ENCODE data around the gene SUMF2.

DNA sequence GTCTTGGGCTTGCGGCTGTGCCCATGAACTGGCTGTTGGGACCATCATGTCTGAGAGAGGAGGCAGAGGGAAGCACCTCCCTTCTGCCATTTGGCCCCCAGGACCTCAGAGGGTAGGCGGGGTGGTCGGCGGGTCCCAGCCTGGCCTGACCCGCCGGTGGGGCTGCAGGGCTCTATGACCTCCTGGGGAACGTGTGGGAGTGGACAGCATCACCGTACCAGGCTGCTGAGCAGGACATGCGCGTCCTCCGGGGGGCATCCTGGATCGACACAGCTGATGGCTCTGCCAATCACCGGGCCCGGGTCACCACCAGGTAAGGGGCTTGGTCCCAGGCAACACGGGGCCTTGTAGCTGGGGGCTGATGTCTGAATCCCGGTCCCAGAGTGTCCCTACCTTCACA lies 14.1 kb downstream of the SUMF2 start:
- TF ChIP-seq, protein P1, sequence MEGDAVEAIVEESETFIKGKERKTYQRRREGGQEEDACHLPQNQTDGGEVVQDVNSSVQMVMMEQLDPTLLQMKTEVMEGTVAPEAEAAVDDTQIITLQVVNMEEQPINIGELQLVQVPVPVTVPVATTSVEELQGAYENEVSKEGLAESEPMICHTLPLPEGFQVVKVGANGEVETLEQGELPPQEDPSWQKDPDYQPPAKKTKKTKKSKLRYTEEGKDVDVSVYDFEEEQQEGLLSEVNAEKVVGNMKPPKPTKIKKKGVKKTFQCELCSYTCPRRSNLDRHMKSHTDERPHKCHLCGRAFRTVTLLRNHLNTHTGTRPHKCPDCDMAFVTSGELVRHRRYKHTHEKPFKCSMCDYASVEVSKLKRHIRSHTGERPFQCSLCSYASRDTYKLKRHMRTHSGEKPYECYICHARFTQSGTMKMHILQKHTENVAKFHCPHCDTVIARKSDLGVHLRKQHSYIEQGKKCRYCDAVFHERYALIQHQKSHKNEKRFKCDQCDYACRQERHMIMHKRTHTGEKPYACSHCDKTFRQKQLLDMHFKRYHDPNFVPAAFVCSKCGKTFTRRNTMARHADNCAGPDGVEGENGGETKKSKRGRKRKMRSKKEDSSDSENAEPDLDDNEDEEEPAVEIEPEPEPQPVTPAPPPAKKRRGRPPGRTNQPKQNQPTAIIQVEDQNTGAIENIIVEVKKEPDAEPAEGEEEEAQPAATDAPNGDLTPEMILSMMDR (conservative IDR thresholded peaks at IDR 0.05; ENCODE audit: low read depth, low read length) = no peak
- TF ChIP-seq POLR2A (IDR thresholded peaks at IDR 0.05; ENCODE audit: low read depth, low read length) (no peak), NFE2L2 (IDR thresholded peaks at IDR 0.05; ENCODE audit: low read depth, low read length) (no peak), CEBPB (IDR thresholded peaks at IDR 0.05; ENCODE audit: low read depth, low read length) (no peak), RAD21 (IDR thresholded peaks at IDR 0.05; ENCODE audit: low read length) (no peak), MAZ (IDR thresholded peaks at IDR 0.05; ENCODE audit: borderline replicate concordance, low read depth, low read length) (no peak), SMC3 (IDR thresholded peaks at IDR 0.05; ENCODE audit: low read depth, low read length) (no peak), CHD1 (IDR thresholded peaks at IDR 0.05; ENCODE audit: low read depth, low read length) (no peak), MAFK (IDR thresholded peaks at IDR 0.05; ENCODE audit: low read depth, low read length) (no peak)
- TF ChIP-seq, protein P2, sequence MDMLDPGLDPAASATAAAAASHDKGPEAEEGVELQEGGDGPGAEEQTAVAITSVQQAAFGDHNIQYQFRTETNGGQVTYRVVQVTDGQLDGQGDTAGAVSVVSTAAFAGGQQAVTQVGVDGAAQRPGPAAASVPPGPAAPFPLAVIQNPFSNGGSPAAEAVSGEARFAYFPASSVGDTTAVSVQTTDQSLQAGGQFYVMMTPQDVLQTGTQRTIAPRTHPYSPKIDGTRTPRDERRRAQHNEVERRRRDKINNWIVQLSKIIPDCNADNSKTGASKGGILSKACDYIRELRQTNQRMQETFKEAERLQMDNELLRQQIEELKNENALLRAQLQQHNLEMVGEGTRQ (IDR thresholded peaks at IDR 0.05; ENCODE audit: low read depth, low read length) = no peak
- TF ChIP-seq, protein P3, sequence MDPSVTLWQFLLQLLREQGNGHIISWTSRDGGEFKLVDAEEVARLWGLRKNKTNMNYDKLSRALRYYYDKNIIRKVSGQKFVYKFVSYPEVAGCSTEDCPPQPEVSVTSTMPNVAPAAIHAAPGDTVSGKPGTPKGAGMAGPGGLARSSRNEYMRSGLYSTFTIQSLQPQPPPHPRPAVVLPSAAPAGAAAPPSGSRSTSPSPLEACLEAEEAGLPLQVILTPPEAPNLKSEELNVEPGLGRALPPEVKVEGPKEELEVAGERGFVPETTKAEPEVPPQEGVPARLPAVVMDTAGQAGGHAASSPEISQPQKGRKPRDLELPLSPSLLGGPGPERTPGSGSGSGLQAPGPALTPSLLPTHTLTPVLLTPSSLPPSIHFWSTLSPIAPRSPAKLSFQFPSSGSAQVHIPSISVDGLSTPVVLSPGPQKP (IDR thresholded peaks at IDR 0.05; ENCODE audit: borderline replicate concordance, low read depth, low read length) = no peak
